ENCODE data around the gene WFDC1.

WFDC1 gene

DNA sequence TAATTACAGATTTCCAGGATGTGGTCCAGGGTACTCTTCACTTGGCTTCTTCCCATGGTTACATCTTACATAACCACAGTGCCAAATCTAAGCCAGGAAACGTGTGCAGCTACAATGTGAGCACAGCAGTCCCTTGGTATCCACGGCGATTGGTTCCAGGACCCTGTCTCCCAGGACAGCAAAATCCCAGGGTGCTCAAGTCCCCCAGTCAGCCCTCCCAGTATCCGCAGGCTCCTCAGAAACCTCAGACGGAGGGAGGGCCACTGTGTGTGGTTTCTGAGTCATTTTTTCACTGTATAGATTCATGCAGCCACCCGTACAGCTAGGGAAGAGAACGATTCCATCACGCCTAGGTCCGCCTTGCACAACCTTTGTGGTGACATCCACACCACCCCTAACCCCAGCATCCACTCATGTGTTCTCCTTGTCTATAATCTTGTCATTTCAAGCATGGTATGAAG is 62.5 kb downstream of the WFDC1 start:
- no peak for DNase-seq

DNA sequence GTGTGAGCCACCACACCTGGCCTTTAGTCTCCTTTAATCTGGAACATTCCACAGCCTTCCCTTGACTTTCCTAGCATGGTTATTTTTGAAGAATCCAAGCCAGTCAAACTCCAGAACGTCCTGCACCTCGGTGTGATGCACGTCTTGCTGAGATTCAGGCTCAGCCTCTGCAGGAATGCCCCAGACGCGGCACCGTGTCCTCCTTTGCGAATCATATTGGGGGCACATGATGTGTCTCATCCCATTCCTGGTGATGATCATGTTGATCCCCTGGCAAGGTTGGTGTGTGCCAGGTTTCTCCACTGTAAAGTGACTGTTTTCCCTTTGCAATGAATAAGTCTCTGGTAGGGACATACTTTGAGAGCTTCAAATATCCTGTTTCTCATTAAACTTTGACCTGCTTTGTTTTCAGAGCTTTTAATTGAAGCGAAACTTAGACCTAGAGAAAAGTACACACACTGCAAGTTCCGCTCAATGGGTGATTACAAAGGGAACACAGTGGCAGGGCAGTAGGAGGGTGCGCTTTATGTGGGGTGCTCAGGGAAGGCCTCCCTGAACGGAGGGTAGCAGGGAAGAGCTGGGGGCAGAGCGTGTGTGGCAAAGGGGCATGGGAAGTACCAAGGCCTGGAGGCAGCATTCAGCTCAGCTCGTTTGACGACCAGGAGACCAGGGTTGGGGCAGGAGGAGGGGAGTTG is 64.1 kb downstream of the WFDC1 start:
- DNase-seq: no peak

DNA sequence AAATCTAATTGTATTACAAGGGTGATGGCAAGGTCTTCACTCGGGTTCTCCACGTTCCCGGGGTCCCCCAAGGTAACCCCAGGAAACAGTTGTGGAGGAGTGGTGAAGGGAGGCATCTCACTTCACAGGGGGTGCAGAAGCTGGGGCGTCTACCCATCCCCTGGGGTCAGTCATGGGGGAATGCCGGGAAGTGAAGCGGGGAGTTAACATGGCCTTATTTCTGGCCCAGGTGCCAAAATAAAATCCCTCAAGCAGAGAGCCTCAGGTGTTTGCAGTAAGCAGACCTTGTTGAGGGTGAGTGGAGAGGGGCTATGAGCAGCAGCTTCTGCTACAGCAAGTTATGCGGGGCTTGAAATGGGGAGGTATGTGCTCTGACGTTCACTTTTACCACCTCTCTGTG is 64.6 kb downstream of the WFDC1 start:
- DNase-seq: no peak

DNA sequence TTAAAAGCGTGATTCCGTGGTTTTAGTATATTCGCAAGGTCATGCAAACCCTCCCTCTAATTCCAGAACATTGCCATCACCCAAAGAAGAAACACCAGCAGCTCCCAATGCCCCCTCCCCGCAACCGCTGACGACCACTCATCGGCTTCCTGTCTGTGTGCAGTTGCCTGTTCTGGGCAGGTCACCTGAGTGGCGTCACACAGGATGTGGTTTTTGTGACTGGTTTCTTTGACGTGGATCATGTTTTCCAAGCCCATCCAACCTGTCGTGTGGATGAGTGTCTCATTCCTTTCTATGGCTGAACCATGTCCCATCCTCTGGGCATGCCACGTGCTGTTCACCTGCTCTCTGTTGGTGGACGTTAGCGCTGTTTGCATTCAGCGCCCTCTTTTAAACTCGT is 65.5 kb downstream of the WFDC1 start:
- DNase-seq: peak; percentile 12

DNA sequence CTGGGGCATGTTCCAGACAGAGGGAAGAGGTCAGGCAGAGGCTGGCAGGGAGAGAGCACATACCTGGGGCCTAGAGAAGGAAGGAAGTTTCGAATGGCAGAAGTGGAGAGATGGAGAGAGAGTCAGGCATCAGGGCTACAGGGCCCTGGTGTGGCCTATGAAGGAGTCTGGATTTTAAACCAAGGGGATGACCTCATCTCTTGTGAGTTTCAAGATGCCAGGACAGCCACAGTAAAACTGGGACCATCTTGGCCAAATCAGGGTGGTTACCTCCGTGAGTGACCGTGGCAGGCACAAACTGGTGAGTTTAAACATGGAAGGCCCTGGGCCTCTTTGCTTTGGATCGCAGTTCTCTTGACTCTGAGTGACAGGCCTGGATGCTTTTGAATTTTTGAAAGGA is 66.1 kb downstream of the WFDC1 start:
- DNase-seq: no peak

DNA sequence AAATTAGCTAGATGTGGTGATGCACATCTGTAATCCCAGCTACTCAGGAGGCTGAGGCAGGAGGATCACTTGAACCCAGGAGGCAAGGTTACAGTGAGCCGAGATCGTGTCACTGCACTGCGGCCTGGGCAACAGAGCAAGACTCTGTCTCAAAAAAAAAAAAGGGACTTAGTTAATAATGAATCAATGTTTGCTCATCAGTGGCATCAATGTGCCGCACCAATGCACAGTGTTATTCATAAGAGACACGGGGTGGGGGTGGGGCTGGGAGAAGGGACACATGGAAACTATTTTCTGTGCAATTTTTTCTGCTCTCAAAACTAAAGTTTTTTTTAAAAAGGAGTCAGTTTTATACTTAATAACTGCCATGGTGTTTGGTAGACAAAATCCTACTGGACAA is 66.9 kb downstream of the WFDC1 start:
- DNase-seq: no peak

DNA sequence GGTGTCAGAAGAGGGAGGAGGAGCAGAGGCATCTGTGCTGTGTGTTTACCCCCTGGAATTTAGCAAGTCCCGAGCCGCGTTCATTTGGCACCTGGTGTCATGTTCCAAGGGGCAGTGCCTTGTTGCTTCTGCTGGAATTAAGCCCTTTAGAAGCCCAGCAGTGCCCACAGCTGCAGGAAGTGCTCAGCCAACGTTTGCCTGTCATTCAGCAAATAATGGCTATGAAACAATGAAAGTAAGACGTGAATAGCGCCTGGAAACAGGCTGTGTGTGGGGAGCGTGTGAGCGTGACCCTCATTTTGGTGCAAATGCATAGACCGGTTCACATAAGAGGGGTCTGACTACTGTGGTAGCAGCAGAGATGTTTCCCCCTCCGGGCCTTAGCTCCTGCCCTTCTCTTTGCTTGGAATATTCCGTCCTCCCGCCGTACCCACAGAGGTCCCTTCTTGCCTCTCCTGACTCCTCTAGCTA is 67.8 kb downstream of the WFDC1 start:
- DNase-seq: no peak

DNA sequence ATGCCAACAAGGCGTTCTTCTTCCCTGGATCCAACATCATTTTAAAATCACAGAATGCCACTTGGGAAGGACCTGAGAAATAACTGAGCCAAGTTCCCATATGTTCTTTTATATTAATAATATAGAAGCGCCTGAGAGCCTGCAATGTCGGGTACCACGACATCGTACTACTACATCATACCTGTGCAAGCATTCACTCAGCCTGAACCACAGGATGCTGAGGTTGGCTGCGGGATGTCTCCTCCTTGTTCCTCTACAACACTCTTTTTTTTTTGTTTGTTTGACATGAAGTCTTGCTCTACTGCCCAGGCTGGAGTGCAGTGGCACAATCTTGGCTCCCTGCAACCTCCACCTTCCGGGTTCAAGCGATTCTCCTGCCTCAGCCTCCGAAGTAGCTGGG is 71.5 kb downstream of the WFDC1 start:
- DNase-seq: no peak

DNA sequence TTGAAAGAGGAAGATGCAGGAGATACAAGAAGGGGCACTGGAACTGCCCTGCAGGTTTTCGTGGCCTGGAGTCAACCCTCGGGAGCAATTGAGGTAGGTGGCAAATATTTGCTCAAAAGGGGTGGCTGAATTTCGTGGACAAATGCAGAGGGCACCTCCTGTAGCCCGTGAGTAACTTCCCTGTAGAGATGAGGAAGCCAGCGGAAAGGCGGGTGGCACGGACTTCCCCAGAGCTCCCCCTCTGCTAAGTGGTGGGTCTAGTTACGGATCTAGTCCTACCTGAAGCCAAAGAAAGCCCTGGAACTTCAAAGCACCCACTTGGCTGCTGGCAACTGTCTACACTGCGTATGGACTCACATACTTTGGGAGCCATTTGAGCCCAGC is 72.6 kb downstream of the WFDC1 start:
- DNase-seq: no peak

DNA sequence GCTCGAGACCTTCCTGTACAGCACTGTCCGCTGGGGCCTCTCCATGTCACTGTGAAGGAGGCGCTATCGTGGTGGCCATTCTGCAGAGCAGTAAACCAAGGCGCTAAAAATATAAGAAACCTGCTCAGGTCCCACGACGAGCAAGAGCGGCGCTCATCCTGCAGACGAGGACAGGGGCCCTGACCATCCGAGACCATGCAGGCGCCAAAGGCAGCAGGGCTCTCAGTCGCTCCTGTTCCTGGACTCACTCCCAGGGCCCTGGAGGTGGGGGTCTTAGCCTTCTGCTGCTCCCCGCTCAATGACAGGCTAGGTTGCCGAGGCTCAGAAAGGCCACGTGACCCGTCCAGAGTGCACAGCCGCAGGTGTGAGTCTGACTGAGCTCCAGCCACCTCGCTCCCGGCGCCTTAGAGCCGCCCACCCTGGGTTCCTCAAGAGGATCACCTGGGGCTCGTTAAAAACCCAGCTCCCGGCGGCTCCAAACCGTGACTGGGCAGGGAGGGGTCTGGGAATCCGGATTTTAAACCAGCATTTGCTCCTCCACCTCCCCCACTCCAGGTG is 73.2 kb downstream of the WFDC1 start:
- DNase-seq: no peak

DNA sequence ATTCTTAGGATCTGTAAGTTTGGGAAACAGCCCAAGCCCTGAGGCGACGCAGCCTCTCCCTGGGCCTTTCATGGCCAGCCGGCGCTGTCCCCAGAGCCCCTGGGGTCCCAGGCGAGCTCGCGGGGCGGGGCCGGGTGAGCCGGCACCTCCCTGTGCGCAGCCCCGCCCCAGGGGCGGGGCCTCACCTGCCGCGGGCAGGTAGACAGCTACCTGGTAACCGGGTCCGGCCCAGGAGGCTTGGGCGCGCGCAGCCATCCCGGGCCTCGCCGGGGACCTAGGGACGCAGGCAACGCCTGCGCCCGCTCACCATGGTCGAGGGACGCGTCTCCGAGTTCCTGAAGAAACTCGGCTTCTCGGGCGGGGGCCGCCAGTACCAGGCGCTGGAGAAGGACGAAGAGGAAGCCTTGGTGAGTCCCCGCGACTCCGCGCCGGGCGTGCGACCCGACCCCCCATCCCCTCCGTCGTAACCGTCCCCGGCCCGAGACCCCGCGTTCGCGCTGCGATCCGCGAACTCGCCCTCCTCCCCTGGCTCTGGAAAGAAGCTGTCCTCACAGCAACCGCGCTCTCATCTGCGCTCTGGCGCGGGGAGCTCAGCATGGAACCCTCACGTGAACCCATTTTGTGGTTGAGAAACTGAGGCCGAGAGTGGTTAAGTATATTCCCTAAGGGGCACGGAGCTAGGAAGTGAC is 73.8 kb downstream of the WFDC1 start, which contains the start of gene ATP2C2:
TSS of gene ATP2C2 (plus strand) at position 231 of the 689 bp plus-strand sequence. CDS start at position 309, 78 bp downstream.
- DNase-seq: no peak

DNA sequence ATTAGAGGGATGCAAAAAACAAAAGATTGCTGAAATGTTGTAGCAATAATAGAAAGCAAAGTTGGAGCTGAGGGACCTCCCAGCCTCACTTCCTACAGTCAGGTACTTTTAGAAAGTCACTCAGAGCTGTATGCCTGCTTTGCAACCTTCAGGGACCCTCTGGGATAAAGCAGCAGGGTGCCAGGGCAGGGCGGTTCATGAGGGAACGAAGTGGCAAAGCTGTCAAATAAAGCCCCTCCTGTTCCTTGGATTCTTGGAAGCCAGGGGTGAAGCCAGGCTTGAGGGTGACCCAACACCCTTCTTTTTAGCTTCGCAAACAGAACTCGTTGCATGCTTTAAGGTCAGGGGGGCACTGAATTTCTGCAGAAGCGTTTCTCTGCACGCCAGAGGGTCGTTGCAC is 74.4 kb downstream of the WFDC1 start:
- DNase-seq: no peak

DNA sequence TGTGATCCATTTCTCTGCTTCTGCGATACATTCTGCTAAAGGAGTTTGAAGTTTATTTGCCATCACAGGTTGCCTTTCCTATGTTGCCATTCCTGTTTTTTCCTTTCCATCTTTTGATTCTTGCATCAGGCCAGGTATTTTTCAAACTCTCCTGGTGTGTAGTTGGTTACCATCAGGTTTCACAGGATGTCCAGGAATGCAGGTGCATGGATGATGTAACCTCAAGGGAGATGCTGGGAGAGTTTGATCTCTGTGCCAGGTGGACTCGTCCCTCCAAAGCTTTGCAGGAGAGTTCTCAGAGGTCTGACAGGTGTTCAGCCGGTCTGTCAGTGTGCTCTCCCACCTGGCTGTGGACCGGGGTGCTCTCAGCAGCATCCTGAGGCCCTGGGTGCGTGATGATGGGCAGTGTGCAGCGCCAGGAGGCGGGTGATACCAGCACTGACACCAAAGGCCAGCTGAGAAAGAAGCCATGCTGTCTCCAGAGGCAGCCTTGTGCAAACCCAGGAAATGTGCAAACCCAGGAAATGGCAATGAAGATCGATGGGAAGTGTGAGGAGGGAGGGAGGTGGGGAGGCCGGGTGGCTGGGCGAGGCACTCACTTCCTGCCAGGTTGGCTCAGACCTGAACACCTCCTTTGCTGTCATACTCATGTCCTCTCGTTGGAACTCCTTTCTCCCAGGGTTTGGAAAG is 75.4 kb downstream of the WFDC1 start:
- no peak for DNase-seq

DNA sequence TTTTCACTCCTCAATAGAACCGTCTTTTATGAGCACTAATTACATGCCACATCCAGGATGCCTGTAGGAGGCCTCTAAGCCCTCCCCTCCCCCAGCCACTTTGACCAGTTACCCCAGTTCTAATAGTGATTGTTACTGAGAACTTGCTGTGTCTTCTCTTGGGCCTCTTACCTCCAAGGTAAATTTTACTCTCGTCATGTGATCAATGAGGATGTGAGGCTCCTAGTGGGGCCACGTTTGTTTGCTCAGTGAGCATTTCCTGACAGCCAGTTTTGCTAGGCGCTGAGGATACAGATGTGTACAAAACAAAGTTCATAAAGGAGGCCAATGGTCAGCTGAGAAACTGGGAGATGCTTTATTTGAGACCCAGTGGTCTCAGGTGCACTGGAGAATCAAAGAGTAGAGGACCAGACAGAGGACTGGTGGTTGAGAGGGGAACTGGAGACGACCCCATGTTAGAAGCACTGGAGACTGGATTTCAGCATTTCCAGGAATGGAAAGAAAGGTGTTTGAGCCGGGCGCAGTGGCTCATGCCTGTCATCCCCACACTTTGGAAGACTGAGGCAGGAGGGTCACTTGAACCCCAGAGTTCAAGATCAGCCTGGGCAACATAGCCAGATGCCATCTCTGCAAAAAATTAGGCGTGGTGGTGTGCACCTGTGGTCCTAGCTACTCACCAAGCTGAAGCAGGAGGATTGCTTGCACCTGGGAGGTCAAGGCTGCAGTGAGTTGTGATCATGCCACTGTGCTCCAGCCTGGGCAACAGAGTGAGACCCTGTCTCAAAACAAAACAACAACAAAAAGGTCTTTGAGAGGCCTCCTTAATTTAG is 76.3 kb downstream of the WFDC1 start:
- no peak for DNase-seq

DNA sequence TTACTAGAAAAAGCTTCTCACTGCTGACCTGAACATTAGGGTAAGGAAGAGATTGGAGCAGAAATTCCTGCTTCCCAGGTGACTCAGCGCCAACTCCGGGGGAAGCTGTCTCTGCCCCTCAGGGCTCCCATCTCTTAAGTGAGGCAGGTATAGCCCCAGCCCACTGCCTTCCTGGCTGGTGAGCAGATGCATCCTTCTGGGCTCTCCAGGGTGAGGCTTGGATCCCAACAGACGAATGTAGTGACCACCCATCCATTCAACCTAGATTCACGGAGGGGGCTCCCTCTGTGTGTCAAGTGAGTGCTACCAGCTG is 76.8 kb downstream of the WFDC1 start:
- DNase-seq: no peak

DNA sequence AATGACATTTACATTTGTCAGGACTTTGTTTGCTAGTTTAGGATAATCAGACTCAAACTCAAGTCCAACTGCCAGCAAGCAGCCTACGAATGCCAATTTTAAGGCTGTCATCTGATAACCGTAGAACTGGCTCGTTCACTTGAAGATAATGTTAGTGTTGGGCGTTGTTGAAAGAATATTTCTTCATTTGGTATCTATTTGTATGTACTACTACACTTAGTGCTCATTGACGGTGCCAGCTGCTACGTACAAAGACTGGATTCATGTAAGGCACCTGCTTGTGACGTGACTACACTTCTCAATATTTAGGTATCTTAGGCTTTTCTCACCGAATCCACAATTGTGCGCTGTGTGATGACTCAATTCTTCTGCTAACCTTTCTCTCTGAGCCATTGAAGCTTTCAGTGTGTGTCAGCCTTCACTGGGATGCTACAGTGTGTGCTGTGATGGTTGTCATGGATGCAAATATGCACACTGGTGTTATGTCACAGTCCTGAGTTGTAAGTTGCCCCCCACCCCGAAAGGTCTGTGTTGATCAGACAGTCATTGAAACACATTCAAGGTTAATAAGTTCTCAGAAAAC is 79.3 kb downstream of the WFDC1 start:
- DNase-seq: no peak

DNA sequence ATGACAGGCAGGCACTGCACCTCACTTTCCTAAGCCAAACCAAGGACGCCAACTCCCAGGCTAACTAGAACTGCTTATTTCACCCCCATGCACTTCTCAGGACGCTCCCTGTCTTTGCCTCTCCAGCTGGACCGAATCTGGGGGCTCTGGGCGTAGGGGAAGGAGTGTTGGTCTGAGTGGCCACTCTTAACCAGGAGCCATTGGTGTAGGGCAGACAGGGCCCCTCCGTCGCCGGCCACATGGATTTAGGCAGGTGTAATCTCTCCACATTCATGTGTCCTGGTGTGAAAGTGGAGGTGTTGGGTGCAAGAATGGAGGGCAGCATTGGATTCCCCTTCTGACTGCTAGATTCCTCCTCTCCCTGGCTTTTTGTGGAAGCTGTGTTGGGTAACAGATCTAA is 83.4 kb downstream of the WFDC1 start:
- DNase-seq: no peak

DNA sequence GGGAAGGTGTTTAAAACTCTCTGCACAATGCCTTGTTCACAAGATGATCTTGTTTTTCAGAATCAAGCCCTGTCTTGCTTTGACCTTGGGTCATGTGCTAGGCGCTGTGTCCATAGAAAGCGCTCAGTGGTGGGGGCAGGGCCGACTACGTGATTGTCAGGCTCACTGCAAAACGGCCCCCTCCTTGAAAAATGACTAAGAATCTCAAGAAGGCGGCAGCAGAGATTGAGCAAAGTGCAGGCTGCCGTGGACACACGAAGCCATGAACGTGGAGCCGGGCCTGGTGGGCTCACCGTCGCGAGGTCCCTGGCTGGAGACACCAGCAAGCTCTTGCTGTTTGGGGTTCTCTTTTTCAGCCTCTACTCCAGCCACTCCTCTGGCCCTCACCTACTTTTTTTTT is 83.9 kb downstream of the WFDC1 start:
- no peak for DNase-seq

DNA sequence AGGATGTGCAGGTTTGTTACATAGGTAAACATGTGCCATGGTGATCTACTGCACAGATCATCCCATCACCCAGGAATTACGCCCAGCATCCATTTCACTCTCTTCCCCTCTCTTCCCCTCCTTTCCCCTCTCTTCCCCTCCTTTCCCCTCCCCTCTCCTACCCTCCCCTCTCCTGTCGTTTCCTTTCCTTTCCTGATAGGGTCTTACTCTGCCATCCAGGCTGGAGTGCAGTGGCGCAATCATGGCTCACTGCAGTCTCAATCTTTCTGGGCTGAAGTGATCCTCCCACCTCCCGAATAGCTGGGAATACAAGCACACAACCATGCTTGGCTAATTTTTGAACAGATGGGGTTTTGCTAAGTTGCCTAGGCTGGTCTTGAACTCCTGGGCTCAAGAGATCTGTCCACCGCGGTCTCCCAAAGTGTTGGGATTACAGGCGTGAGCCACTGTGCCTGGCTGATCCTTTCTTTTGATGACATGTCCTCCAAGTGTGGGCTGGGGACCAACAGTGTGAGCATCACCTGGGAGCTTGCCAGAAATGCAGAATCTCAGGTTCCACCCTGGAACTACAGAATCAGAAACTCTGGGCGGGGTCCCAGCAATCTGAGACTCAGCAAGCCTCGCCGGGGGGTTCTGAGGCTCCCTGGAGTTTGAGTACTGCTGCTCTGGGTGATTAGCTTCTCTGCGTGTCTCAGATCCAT is 84.5 kb downstream of the WFDC1 start:
- DNase-seq: no peak

All from CD4-positive, alpha-beta T cell treated with Interleukin-21 for 1 hour (primary cell).